ENCODE measurements around the gene CARS2. TPM values are rescaled to one million over a fixed set of nuclear protein-coding genes. Genes with fewer than 3 reads are reported as not detected.

Gene CARS2
- total and polyA plus RNA-seq, 2 experiments from 2014 or later = 39.0 to 53.5 TPM

DNA sequence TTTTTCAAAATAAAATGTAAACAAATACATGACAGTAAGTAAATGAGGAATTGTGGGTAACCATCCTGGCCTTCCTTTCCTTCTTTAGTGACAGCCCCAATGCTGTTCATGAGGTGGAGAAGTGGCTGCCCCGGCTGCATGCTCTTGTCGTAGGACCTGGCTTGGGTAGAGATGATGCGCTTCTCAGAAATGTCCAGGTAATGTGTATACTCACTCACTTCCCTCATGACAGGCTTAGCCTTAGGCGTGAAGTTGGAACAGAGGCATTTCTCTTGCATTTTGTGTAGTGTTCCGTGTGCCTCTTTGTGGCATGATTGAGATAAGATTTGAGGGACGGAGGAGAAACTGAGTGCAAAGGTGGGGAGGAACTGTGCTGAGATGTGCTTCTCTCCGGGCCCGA, 78.6 kb downstream of the CARS2 start:
- no peaks in the 10 kb centered on the region for H3K36me3 ChIP-seq (ENCODE audit: insufficient read depth)
- H3K4me1 Mint-ChIP-seq = peaks cover 9% of the 10 kb centered on the region; the same call in 2 of the 3 replicates
- peaks cover 93% of the 10 kb centered on the region for H3K79me2 ChIP-seq (replicated peaks; ENCODE audit: insufficient read depth)

More for the DNA sequence above, 78.6 kb downstream of the CARS2 start:
- Mint-ChIP-seq H3K4me3 (no peak overlapping the region), H3K27ac (0 out of 2 replicates have a peak overlapping the region, but pooled peaks have one; percentile 16), H3K36me3 (ENCODE audit: low read depth) (peaks cover 55% of the 10 kb centered on the region), H3K9me3 (peaks cover 4% of the 10 kb centered on the region; the same call in 1 of the 3 replicates), H3K27me3 (ENCODE audit: insufficient read depth, low read depth, poor library complexity) (peaks cover 5% of the 10 kb centered on the region)
- H3F3A ChIP-seq (replicated peaks; ENCODE audit: low read depth) = no peaks in the 10 kb centered on the region
- no peaks in the 10 kb centered on the region for H3K9me2 ChIP-seq (ENCODE audit: insufficient read depth)
- no peaks in the 10 kb centered on the region for H3K27me3 ChIP-seq (ENCODE audit: insufficient read depth)
- H2AFZ ChIP-seq = no peak overlapping the region
- ATAC-seq (no peak), DNase-seq (ENCODE audit: low spot score) (no peak)
- no peaks in the 10 kb centered on the region for H3K4me1 ChIP-seq (ENCODE audit: insufficient read depth)
- H4K20me1 ChIP-seq (replicated peaks; ENCODE audit: insufficient read depth) = peaks cover 32% of the 10 kb centered on the region
- H3K27ac ChIP-seq (ENCODE audit: low read depth) = no peak overlapping the region
- no peak overlapping the region for H3K4me2 ChIP-seq
- H3K4me3 ChIP-seq = no peak overlapping the region
- TF ChIP-seq EZH2phosphoT487 (IDR thresholded peaks at IDR 0.05; ENCODE audit: unreplicated experiment) = no peak
- no peak for TF ChIP-seq ZNF331 (CRISPR knock-in tag; IDR thresholded peaks at IDR 0.05; ENCODE audit: low read depth)
- no peak for TF ChIP-seq JUNB (IDR thresholded peaks at IDR 0.05; ENCODE audit: unreplicated experiment)
- TF ChIP-seq, protein P1, sequence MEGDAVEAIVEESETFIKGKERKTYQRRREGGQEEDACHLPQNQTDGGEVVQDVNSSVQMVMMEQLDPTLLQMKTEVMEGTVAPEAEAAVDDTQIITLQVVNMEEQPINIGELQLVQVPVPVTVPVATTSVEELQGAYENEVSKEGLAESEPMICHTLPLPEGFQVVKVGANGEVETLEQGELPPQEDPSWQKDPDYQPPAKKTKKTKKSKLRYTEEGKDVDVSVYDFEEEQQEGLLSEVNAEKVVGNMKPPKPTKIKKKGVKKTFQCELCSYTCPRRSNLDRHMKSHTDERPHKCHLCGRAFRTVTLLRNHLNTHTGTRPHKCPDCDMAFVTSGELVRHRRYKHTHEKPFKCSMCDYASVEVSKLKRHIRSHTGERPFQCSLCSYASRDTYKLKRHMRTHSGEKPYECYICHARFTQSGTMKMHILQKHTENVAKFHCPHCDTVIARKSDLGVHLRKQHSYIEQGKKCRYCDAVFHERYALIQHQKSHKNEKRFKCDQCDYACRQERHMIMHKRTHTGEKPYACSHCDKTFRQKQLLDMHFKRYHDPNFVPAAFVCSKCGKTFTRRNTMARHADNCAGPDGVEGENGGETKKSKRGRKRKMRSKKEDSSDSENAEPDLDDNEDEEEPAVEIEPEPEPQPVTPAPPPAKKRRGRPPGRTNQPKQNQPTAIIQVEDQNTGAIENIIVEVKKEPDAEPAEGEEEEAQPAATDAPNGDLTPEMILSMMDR (conservative IDR thresholded peaks at IDR 0.05; ENCODE audit: low read depth in 2 of 2) = no peak
- no peak for TF ChIP-seq EZH2 (IDR thresholded peaks at IDR 0.05; ENCODE audit: low read depth, unreplicated experiment)
- no peak for TF ChIP-seq STAT1 (IDR thresholded peaks at IDR 0.05; ENCODE audit: unreplicated experiment)
- TF ChIP-seq, protein P2, sequence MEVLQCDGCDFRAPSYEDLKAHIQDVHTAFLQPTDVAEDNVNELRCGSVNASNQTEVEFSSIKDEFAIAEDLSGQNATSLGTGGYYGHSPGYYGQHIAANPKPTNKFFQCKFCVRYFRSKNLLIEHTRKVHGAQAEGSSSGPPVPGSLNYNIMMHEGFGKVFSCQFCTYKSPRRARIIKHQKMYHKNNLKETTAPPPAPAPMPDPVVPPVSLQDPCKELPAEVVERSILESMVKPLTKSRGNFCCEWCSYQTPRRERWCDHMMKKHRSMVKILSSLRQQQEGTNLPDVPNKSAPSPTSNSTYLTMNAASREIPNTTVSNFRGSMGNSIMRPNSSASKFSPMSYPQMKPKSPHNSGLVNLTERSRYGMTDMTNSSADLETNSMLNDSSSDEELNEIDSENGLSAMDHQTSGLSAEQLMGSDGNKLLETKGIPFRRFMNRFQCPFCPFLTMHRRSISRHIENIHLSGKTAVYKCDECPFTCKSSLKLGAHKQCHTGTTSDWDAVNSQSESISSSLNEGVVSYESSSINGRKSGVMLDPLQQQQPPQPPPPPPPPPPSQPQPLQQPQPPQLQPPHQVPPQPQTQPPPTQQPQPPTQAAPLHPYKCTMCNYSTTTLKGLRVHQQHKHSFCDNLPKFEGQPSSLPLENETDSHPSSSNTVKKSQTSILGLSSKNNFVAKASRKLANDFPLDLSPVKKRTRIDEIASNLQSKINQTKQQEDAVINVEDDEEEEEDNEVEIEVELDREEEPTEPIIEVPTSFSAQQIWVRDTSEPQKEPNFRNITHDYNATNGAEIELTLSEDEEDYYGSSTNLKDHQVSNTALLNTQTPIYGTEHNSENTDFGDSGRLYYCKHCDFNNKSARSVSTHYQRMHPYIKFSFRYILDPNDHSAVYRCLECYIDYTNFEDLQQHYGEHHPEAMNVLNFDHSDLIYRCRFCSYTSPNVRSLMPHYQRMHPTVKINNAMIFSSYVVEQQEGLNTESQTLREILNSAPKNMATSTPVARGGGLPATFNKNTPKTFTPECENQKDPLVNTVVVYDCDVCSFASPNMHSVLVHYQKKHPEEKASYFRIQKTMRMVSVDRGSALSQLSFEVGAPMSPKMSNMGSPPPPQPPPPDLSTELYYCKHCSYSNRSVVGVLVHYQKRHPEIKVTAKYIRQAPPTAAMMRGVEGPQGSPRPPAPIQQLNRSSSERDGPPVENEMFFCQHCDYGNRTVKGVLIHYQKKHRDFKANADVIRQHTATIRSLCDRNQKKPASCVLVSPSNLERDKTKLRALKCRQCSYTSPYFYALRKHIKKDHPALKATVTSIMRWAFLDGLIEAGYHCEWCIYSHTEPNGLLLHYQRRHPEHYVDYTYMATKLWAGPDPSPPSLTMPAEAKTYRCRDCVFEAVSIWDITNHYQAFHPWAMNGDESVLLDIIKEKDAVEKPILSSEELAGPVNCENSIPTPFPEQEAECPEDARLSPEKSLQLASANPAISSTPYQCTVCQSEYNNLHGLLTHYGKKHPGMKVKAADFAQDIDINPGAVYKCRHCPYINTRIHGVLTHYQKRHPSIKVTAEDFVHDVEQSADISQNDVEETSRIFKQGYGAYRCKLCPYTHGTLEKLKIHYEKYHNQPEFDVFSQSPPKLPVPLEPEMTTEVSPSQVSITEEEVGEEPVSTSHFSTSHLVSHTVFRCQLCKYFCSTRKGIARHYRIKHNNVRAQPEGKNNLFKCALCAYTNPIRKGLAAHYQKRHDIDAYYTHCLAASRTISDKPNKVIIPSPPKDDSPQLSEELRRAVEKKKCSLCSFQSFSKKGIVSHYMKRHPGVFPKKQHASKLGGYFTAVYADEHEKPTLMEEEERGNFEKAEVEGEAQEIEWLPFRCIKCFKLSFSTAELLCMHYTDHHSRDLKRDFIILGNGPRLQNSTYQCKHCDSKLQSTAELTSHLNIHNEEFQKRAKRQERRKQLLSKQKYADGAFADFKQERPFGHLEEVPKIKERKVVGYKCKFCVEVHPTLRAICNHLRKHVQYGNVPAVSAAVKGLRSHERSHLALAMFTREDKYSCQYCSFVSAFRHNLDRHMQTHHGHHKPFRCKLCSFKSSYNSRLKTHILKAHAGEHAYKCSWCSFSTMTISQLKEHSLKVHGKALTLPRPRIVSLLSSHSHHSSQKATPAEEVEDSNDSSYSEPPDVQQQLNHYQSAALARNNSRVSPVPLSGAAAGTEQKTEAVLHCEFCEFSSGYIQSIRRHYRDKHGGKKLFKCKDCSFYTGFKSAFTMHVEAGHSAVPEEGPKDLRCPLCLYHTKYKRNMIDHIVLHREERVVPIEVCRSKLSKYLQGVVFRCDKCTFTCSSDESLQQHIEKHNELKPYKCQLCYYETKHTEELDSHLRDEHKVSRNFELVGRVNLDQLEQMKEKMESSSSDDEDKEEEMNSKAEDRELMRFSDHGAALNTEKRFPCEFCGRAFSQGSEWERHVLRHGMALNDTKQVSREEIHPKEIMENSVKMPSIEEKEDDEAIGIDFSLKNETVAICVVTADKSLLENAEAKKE (CRISPR knock-in tag; IDR thresholded peaks at IDR 0.05) = no peak
- no peak for TF ChIP-seq CREB1 (CRISPR knock-in tag; IDR thresholded peaks at IDR 0.05; ENCODE audit: low read depth)
- TF ChIP-seq NANOG (IDR thresholded peaks at IDR 0.05; ENCODE audit: borderline replicate concordance) = no peak
- TF ChIP-seq, protein P3, sequence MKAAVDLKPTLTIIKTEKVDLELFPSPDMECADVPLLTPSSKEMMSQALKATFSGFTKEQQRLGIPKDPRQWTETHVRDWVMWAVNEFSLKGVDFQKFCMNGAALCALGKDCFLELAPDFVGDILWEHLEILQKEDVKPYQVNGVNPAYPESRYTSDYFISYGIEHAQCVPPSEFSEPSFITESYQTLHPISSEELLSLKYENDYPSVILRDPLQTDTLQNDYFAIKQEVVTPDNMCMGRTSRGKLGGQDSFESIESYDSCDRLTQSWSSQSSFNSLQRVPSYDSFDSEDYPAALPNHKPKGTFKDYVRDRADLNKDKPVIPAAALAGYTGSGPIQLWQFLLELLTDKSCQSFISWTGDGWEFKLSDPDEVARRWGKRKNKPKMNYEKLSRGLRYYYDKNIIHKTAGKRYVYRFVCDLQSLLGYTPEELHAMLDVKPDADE (IDR thresholded peaks at IDR 0.05) = no peak

All from GM23338 (cell line).